CD4-positive, alpha-beta T cell treated with Interleukin-21 for 1 hour (primary cell): Measurements from ENCODE around the gene C1QTNF6.

ENCODE experiments used
- DNase-seq: peaks from one replicate; pipeline ENCODE4 v3.0.0-alpha.2; 2020

C1QTNF6 gene

DNA sequence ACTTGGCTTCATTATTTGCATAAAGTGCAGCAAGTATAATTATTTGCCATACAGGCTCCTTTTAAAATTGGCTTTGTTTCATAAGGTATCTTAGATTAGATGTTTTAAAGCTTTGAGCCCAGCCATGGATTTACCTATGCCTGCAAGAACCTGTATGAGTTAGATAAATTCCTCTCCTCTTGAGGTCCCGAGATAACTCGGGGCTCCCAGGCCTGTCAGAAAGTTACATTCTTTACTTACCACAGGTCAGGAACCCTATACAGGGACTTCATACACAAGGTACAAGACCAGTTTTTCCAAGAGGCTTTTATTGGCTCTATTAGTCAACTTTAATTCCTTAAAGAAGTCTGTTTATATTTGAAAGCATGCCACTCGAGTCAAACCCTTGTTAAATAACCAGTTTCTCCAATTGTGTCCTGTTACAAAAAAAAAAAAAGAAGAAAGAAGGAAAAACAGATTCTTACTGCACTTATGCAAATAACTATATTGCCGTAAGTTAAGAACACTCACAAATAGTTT lies 2.3 kb upstream of the C1QTNF6 start:
- DNase-seq: no peak

DNA sequence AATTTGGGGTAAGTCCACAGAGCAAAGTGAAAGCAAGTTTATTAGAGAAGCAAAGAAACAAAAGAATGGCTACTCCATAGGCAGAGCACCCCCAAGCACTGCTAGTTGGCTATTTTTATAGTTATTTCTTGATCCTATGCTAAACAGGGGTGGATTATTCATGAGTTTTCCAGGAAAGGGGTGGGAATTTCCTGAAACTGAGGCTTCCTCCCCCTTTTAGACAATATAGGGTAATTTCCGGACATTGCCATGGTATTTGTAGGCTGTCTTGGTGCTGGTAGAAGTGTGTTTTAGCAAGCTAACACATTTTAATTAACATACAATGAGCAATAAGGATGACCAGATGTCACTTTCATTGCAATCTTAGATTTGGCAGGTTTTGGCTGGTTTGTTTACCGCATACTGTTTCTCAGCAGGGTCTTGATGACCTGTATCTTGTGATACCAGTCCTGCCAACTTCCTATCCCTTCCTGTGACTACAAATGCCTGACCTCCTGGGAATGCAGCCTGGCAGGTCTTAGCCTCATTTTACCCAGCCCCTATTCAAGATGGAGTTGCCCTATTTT lies 937 bp upstream of the C1QTNF6 start:
- DNase-seq: peak; percentile 30

DNA sequence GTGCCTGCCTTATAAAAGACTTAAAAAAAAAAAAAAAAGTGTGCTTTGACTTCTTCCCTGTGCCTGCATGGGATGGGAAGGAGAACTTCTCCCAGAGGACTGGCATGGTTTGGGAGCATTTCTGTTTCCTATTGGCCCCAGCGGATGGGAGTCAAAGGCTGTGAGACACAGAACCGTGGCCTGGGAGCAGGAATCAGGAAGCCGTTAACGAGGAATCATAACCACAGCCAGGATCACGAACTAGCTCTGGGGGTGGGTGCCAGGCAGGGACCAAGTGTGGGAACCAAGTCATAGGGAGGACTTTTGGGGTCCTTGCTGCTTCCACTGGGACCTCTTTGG lies 526 bp downstream of the C1QTNF6 start:
- DNase-seq: no peak

DNA sequence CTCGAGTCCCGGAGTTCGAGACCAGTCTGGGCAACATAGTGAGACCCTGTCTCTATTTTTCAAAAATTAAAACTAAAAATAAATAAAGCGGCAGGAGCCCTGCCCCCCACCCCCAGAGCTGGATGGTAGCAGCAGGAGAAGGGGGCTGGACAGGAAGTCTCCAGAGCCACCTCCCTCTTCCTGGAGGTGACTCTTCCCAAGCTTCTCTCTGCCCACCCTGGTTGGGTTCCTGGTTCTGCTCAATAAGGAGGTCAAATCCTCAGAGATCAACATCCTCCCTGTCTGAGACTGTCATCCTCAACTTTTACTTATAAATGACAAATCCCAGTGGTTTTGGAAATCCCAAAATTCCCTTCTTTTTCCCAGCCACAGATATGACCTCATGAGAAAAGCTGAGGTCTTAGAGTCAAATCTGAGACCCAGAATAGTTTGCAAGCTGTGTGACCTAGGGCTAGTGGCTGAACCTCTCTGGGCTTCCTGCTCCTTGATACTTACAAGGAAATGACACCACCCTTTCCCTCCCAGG lies 987 bp downstream of the C1QTNF6 start:
- no peak for DNase-seq

DNA sequence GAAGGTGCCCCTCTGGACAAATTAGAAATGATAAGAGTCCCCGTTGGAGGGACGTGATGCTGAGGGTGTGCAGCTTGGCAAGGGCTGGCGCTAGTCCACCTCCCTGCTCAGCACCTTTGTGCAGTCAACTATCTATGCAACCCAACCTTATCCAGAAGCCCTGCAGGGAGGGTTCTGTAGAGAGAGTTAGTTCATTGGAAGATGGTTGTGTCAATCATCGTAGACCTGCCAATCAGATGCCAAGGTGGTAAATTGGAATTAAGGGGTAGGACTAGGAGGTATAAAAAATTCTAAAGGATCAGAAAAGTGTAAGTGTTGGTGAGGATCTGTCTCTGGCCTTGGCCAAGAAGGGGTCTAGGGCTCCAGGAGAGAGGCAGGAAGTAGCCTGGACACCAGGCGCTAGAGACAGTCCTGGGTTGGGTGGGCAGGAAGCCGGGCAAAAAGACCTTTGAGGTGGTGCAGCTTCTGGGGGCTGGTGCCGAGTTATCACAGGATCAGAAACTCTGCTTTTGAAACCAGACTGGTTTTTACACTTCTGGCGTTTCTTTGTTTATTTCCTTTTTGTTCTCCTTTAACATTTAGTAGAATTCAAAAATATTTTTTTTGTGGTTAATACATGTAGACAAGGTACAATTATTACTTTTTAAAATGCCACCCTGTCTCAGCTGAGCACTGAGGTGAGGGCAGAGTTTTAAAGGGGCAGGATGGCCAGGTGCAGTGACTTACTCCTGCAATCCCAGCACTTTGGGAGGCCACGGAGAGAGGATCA lies 1.6 kb downstream of the C1QTNF6 start:
- peak; percentile 90 for DNase-seq

DNA sequence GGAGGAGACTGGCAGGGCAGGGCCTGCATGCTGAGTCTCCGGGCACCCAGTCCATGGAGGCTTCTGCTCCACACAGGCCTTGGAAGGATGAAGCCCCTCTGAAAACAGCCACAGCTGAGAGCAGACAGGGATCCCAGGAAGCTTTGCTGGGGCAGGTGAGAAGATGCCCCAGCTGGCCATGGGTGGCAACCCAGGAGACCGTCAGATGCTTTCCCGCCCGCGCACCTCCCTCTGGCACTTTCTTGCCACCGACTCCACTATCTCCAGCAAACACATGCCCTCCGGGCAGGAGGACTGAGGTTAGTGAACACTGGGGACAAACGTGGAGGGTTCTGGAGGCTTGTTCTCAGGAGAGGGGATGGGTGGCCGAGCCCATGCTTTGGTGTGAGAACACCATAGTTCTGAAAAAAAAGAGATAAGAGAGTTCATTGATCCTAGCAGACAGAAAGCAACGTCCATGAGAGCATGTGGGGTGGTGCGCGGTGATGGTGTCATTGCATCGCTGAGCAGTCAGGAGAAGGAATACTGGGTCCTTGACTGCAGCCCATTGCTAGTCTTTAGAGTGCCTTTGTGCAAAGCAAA lies 2.3 kb downstream of the C1QTNF6 start:
- DNase-seq: no peak

DNA sequence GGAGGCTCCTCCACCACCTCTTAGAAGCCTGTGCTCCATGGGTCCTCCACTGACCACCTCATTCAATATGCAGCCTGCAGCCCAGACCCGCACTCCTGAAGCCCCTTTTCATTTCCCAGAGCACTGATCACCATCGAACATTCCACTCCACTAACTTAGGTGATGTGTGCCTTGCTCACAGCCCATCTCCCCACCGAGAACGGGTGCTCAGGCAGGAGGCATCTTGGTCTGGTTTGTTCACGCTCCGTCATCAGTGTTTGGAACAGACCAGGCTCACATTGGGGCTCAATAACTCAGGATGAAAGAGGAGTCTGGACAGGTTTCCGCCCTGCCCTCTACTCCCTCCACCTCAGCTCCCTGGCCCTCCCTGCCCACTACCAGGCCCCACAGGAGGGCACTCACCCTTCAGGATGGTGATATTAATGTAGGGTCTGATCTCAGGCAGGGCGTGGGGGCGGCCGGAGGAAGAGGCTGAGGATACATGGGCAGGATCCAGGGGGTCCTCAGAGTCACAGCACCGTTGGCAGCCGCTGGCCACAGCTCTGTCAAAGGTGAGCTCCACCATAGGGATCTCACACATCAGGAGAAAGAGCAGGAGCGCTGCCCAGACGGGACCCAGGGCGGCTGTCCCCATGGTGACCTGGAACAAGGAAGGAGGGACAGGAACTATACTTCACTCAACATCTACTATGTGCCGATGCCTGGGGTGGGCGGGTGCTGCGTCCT lies 3.1 kb downstream of the C1QTNF6 start:
- no peak for DNase-seq

DNA sequence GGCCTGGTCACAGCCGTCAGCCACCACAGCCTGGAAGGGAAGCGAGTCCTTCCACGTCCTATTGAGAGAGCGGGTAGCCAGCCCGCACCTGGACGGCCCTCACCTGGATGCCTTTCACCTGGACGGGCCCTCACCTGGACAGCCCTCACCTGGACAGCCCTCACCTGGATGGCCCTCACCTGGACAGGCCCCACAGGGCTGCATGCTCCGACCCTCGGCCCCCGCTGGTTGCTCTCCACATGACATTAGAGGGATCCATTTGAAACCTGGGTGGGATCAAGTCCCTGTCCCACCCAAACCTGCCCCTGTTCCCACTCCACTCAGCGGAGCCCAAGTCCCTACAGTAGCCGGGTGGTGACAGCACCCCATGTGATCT lies 3.7 kb downstream of the C1QTNF6 start:
- DNase-seq: no peak

DNA sequence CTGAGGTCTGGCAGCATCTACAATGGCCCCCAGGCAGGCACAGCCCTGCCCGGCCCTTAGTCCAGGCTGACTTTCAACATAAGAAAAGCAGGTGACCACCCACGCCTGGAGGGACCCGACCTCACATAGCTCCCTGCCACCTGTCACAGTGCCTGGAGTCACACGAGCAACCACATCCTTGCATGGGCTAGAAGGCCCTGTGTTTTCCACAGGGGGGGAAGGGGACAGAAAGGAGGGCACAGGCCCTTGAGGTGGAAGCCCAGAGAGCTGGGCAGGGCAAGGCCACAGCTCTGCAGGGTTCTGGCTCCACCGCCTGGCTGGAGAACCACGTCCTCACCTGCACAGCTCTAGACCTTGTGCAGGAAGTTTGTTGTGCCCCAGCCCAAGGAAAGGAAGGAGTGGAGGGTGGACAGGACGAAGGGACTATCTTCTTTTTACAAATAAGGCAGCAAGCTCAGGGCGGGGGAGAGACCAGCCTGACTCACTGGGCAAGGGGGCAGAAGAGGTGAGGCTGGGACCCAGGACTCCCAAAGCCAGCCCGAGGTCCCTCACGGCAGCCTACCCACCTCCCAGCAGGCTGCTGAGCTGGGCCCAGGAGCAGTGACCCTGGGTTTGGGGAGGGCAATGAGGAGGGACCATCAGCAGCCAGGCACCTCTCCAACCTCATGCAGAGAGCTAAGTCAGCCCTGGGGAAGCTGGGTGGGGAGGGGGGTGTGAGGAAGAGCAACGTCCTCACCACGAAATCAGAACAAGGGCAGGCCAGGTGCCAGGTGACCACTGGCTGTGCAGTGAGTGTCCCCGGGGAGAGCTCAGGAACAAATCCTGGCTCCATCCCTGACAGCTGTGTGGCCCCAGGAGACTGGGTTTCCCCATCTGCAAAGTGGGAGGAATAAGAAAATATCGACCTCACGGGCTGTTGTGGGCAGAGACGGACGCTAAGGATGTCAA lies 4.3 kb downstream of the C1QTNF6 start:
- no peak for DNase-seq

DNA sequence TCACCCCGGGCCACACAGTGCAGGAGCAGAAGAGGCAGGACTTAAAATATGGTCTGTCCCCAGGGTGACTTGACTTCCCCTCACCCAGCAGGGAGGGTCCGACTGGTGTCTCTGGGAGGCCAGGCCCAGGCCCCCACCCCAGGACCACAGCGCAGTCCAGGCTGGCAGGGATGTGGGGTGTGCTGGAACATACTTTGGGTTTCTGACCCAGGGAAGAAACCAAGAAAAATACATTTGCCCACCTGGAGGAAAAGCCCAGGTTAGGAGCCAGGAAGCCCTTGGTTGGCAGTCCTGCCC lies 5.2 kb downstream of the C1QTNF6 start:
- DNase-seq: no peak

DNA sequence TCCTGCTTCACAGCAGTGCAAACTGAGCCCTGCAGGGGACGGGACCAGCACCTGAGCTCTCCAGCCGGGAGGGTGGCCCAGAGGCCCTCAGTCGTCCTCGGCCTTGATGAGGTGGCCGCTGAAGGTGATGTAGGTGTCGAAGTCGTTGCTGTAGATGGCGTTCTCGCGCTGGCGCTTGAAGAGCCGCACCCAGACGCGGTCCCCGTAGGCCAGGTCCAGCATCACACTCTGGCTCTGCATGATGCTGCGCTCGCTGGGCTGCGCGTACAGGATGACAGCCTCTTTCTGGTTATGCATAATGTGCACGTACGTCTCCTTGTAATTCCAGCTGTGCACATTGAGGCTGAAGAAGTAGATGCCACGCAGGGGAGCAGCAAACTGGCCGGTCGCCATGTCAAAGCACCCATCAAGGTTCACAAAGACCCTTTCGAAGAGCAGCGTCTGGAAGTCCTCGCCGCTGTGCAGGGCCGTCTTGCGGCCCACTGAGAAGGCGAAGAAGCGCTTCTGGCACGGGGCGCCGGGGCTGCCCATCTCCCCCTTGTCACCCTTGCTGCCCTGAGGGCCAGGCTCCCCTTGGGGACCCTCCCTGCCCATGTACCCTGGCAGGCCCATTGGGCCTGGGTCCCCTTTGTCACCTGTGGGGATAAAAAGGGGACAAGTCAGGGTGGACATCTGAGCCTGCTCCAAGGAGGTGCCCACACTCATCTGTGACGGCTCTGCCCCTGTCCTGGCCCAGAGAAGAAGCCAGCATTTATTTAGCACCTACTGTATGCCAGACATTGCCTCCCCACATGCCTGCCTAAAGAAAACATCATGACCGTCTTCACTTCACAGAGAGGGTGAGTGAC lies 5.7 kb downstream of the C1QTNF6 start:
- DNase-seq: no peak

DNA sequence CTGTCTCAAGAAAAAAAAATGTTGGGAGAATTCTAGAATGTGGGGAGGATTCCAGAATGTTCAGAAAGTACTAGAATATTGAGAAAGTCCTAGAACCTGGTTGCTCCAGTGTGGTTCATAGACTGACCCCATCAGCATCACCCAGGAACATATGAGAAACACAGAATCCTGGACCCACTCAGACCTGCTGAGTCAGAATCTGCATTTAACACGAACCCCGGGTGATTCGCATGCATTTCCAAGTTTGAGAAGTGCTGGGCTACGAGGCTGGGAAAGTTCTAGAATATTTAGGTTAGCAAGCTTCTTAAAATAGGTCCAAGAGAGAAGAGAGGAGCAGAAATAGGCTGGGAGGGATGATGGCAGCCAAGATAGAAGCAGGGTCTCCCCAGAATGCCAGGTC lies 6.4 kb downstream of the C1QTNF6 start:
- DNase-seq: no peak

DNA sequence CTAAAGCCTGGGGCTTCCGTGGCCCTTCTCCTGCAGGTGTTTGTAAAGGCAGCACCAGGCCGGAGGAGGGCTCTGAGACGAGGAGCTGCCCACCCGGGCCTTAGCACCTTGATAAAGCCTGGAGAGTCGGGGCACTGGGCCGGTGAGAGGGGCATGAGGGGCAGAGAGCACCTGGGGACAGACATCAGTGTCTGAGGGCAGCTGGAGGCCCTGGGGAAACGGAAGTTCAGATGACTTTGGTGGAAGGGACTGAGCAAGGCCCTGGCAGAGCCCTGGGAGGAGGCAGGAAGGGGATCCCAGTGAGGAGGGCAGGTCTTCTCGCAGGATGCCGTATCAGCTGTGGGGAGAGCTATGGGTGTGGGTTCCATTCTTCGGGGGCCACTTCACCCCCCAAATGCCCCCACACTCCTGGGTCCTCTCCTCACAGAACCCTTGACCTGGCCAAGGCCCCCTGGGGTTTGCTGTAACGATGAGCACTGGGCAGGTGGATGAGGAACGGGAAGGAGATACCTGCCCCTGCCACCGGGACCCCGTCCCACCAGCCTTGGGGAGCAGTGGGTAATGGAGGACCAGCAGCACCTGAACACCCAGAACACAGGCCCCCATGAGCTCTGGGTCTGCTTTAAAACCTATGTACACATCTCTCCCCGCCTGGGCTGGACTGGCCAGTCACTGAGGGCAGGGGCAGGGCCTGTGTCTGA lies 7.4 kb downstream of the C1QTNF6 start:
- no peak for DNase-seq

DNA sequence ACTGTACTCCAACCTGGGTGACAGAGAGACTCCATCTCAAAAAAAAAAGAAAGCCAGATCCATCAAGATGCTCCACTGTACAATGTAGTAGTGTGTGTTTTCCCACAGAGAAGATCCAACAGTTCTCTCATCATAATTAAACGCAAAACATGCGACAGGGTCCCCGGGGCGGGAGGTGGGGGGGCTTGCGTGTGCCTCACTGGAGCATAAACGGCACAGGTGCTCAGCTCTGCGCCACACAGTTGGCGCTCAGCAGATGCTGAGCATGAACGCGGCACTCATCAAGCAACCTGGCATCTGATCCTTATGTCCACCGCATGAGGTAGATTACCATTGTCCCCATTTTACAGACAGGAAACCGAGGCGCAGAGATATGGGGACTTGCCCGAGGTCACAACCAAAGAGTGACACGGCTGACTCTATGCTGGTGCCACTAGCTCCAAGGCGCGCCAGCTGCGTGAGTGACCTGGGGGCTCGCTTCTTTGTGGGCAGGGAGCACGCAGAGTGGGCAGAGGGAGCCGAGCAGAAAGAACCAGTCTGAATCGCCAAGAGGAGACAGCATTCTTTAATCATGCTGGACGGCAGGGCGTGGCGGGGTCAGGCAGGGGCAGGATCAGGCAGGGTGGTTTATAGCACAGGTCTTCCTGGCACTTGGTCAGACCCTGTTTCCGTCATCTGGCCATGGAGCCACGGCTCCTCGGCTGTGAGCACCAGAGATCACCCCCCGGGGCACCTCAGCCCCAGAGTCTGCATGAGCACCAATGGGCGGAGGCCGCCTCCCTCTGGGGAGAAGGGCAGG lies 8.2 kb downstream of the C1QTNF6 start:
- no peak for DNase-seq

DNA sequence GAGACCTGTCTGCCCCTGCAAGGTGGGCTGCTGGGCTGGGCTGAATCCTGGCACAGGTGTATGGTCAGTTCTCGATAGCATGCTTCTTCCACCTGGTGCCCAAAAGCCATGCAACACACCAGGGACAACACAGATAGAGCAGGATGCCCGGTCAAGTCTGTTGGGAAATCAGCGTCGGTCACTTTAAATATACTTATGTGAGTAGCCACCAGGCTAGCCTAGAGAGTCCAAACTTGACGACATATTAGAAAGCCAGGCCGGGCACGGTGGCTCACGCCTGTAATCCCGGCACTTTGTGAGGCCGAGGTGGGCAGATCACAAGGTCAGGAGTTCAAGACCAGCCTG lies 8.9 kb downstream of the C1QTNF6 start:
- no peak for DNase-seq

DNA sequence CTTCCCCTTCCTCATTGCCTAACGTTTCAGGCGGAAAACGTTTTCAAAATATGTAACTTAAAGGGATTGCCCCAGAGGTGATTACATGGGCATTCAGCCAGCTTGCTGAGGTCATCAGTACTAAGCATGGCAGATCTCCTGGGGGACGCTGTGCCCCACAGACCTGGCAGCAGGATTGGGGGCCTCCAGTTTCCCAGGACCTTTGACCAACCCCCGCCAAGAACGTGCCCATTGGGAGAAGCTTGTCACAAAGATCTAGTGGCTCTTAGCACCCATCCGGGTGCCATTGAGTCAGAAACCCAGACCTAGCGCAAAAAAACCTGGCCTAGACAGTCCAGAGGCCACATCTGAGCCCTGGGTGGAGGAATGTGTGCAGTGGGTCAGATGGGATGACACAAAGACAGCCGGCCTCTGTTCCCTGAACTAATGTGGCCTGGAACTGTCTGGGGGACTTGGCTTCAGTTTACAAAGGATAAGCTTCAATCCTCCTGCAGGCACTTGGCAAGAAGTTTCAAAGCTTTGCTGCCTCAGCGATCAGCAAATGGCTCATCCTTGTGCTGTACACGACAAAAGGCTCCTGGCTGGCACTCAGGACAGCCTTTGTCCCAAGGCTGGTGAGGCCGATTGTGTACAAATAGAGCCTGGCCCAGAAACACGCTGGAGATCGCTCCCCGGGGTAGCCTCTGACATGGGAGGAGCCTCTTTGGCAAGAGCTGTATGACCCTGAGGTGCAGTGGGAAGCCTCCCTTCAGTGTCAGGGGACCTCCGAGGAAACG lies 9.5 kb downstream of the C1QTNF6 start:
- no peak for DNase-seq

DNA sequence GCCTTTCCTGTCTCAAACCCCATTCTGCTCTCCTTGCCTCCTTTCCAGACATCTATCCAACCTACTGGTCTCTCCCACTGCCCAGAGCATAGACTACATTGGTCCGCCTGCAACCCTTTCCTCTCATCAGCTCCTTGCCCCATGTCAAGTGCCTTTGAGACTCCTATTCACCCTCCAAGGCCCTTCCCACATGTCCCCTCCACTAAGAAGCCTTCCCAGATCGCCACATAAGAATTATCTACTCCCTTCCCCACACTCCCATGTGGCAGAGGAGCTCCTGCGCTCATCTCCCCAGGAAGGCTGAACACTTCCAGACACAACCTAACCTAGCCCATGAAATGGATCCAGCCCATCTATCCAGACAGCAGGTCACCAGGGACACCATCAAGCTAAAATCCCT lies 10.3 kb downstream of the C1QTNF6 start:
- no peak for DNase-seq

DNA sequence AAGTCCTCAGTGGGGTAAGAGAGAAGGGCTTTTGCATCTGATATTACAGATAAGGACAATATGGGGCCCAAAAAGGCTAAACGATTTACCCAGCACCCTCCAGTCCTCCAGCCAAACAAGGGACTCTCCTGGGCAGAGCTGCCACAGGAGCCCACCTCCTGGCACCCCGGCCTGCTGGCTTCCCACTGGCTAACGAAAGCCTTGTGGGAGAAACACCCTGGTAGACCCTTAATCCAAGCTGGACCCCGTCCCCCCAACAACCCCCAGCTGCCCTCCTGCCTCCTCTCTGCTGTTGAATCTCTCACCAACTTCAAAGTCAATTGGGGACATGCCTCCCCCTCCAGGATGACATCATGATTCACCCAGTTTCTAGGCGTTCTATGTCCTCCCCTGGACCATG lies 10.8 kb downstream of the C1QTNF6 start:
- no peak for DNase-seq

DNA sequence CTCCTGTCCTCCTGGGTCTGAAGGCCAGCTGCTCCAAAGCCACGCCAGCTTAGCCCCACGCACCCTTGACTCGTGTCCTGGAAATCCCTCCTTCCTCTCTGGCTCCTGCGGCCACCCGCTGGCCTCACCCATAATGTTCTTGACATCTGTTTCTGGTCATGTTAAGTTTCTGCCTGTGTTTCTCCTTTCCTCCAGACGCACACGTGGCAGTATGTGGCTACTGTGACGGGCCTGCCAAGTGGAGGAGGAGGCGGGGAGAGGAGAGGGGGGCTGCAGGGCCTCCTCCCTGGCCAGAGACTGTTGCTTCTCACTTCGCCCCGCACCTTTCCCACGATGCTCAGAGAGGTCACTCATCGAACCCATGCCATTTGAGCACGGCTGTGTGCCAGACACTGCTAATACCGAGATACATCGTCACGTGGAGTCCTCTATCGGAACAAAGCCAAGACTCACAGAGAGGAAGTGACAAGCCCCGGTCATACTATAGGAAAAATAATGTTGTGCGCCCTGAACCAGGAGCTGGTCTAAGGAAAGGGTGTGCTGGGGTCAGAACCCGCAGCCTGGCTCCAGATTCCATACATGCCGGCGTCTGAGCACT lies 11.5 kb downstream of the C1QTNF6 start:
- no peak for DNase-seq
